H1 (cell line): ENCODE results near the gene TANC1. TPM values are rescaled to one million over a fixed set of nuclear protein-coding genes. Genes with fewer than 3 reads are reported as not detected.

Experiments used
- CTCF ChIA-PET: fragments of 300-600 bp; sonication (Branson Sonifier 250); formaldehyde crosslinking; loops from one replicate; lab custom pipeline; 2021; ENCODE audit not compliant: partially characterized antibody; lab: Charles Lee
- POLR2A ChIA-PET: fragments of 300-600 bp; sonication (Branson Sonifier 250); formaldehyde crosslinking; loops from one replicate; lab custom pipeline; 2021; ENCODE audit warnings: inconsistent platforms; ENCODE audit not compliant: partially characterized antibody; lab: Charles Lee
- DNase-seq, 2 experiments: peaks; one replicate each; pipeline versions ENCODE4 v3.0.0 to v3.0.0-alpha.2; 2010 to 2022; ENCODE audit warnings: low spot score in 2 of 2, low read depth in 1 of 2, mixed read lengths in 1 of 2
- FAIRE-seq: peaks from 2 replicates; lab custom pipeline; 2011; peaks lifted over from hg19 to GRCh38; lab: Jason Lieb, UNC
- H2AFZ ChIP-seq: 2 replicates; pipeline ENCODE4 v1.8.1; 2012; ENCODE audit warnings: low read length, inconsistent platforms
- H2AK5ac ChIP-seq: 2 replicates; pipeline ENCODE4 v1.6.1; 2013; ENCODE audit warnings: low read depth, low read length
- H2BK120ac ChIP-seq: replicated peaks from 2 replicates; pipeline ENCODE3; 2013; ENCODE audit warnings: low read depth, low read length, inconsistent platforms
- H2BK12ac ChIP-seq: 2 replicates; pipeline ENCODE4 v1.6.1; 2013; ENCODE audit warnings: low read depth, low read length
- H2BK15ac ChIP-seq: 2 replicates; pipeline ENCODE4 v1.6.1; 2013; ENCODE audit warnings: low read length
- H2BK20ac ChIP-seq: 2 replicates; pipeline ENCODE4 v1.6.1; 2013; ENCODE audit warnings: low read length
- H2BK5ac ChIP-seq: 2 replicates; pipeline ENCODE4 v1.6.1; 2013; ENCODE audit warnings: low read depth, low read length
- H3K14ac ChIP-seq: 2 replicates; pipeline ENCODE4 v1.6.1; 2013; ENCODE audit warnings: inconsistent platforms; ENCODE audit not compliant: insufficient read length
- H3K18ac ChIP-seq: 2 replicates; pipeline ENCODE4 v1.6.1; 2013; ENCODE audit warnings: low read length; ENCODE audit errors: extremely low read depth
- H3K23ac ChIP-seq: 2 replicates; pipeline ENCODE4 v1.6.1; 2013; ENCODE audit warnings: inconsistent platforms; ENCODE audit not compliant: insufficient read length
- H3K23me2 ChIP-seq: 2 replicates; pipeline ENCODE4 v1.6.1; 2013; ENCODE audit warnings: low read depth, low read length
- H3K27ac ChIP-seq: 2 replicates; pipeline ENCODE4 v1.6.1; 2011; ENCODE audit warnings: low read depth, low read length, inconsistent platforms
- H3K27me3 ChIP-seq, 4 experiments: replicated peaks in 1 of 4; 1 replicate in 1 of 4; 2 replicates in 3 of 4; pipeline versions ENCODE4 v1.6.1 to v1.8.1; 2011 to 2013; ENCODE audit warnings: low read length in 3 of 4, mild to moderate bottlenecking in 3 of 4, inconsistent platforms in 2 of 4, mixed read lengths in 2 of 4, moderate library complexity in 1 of 4; ENCODE audit not compliant: control insufficient read depth in 3 of 4, insufficient read depth in 3 of 4; ENCODE audit errors: extremely low read depth in 1 of 4
- H3K36me3 ChIP-seq, 4 experiments: 2 replicates each; pipeline versions ENCODE4 v1.6.1 to v1.8.1; 2011 to 2013; ENCODE audit warnings: mild to moderate bottlenecking in 4 of 4, low read length in 3 of 4, moderate library complexity in 2 of 4, control low read depth in 1 of 4, inconsistent platforms in 1 of 4; ENCODE audit not compliant: insufficient read depth in 4 of 4, control insufficient read depth in 2 of 4
- H3K4ac ChIP-seq: replicated peaks from 2 replicates; pipeline ENCODE3; 2013; ENCODE audit warnings: low read length, low read depth, mixed read lengths, inconsistent platforms; ENCODE audit not compliant: insufficient read length
- H3K4me1 ChIP-seq, 4 experiments: replicated peaks in 1 of 4; 1 replicate in 1 of 4; 2 replicates in 3 of 4; pipeline versions ENCODE4 v1.6.1 to v1.8.1; 2011 to 2013; ENCODE audit warnings: low read length in 3 of 4, inconsistent platforms in 2 of 4, mixed read lengths in 1 of 4; ENCODE audit not compliant: insufficient read depth in 4 of 4, control insufficient read depth in 3 of 4
- H3K4me2 ChIP-seq, 2 experiments: 2 replicates each; pipeline versions ENCODE4 v1.6.1 to v1.8.1; 2011 to 2013; ENCODE audit warnings: low read depth in 2 of 2, low read length in 2 of 2, control low read depth in 1 of 2, inconsistent platforms in 1 of 2, mild to moderate bottlenecking in 1 of 2; ENCODE audit not compliant: insufficient read depth in 1 of 2
- H3K4me3 ChIP-seq, 4 experiments: fragments of 200-600, 300-600 bp in 1 of 4; sonication (generic), shearing (Covaris generic), sonication (Bioruptor Twin) in 1 of 4; 2 replicates each; pipeline versions ENCODE4 v1.5.1 to v1.8.1; 2011 to 2016; ENCODE audit warnings: low read length in 4 of 4, low read depth in 3 of 4, control low read depth in 2 of 4, inconsistent platforms in 2 of 4, mild to moderate bottlenecking in 2 of 4, mixed read lengths in 1 of 4, moderate library complexity in 1 of 4; ENCODE audit not compliant: insufficient read depth in 2 of 4; ENCODE audit errors: extremely low read depth in 1 of 4
- H3K56ac ChIP-seq: replicated peaks from 2 replicates; pipeline ENCODE3; 2013; ENCODE audit warnings: low read depth, mild to moderate bottlenecking, mixed read lengths, low read length, inconsistent platforms; ENCODE audit not compliant: insufficient read length
- H3K79me1 ChIP-seq: 2 replicates; pipeline ENCODE4 v1.6.1; 2013; ENCODE audit warnings: low read depth, low read length, control low read depth
- H3K79me2 ChIP-seq, 2 experiments: 2 replicates each; pipeline versions ENCODE4 v1.6.1 to v1.8.1; 2012 to 2013; ENCODE audit warnings: low read length in 2 of 2, mild to moderate bottlenecking in 2 of 2, inconsistent platforms in 1 of 2; ENCODE audit not compliant: insufficient read depth in 2 of 2, control insufficient read depth in 1 of 2
- H3K9ac ChIP-seq, 4 experiments: replicated peaks in 1 of 4; 1 replicate in 1 of 4; 2 replicates in 3 of 4; pipeline versions ENCODE4 v1.6.1 to v1.8.1; 2011 to 2013; ENCODE audit warnings: low read depth in 3 of 4, low read length in 3 of 4, control low read depth in 2 of 4, mild to moderate bottlenecking in 2 of 4, moderate library complexity in 2 of 4, inconsistent platforms in 1 of 4; ENCODE audit errors: extremely low read depth in 1 of 4
- H3K9me3 ChIP-seq, 2 experiments: 2 replicates each; pipeline versions ENCODE4 v1.6.1 to v1.8.1; 2012 to 2013; ENCODE audit warnings: mild to moderate bottlenecking in 2 of 2, moderate library complexity in 2 of 2, control low read depth in 1 of 2, inconsistent platforms in 1 of 2, low read depth in 1 of 2, low read length in 1 of 2, mixed read lengths in 1 of 2; ENCODE audit not compliant: insufficient read depth in 2 of 2
- H4K20me1 ChIP-seq, 2 experiments: replicated peaks in 1 of 2; 2 replicates each; pipeline versions ENCODE3 to v1.8.1; 2011 to 2013; ENCODE audit warnings: inconsistent platforms in 2 of 2, low read length in 2 of 2, mild to moderate bottlenecking in 1 of 2; ENCODE audit not compliant: insufficient read depth in 2 of 2, control insufficient read depth in 1 of 2
- H4K5ac ChIP-seq: 2 replicates; pipeline ENCODE4 v1.6.1; 2013; ENCODE audit warnings: low read length, low read depth, mixed read lengths, inconsistent platforms; ENCODE audit not compliant: insufficient read length
- H4K8ac ChIP-seq: 2 replicates; pipeline ENCODE4 v1.8.0; 2013; ENCODE audit warnings: mild to moderate bottlenecking, moderate library complexity, low read length, inconsistent platforms; ENCODE audit not compliant: insufficient read depth; ENCODE audit errors: extremely low read depth
- H4K91ac ChIP-seq: replicated peaks from 2 replicates; pipeline ENCODE3; 2013; ENCODE audit warnings: low read length, mixed read lengths, inconsistent platforms; ENCODE audit not compliant: insufficient read length
- ATF3 ChIP-seq: IDR thresholded peaks from 2 replicates; pipeline ENCODE4 v1.6.1; 2011; ENCODE audit warnings: low read depth, mild to moderate bottlenecking, low read length; ENCODE audit not compliant: insufficient read depth
- CEBPB ChIP-seq: IDR thresholded peaks from 2 replicates; pipeline ENCODE4 v1.6.1; 2012; ENCODE audit warnings: low read depth, low read length
- CHD2 ChIP-seq: IDR thresholded peaks from 2 replicates; pipeline ENCODE4 v1.6.1; 2012; ENCODE audit warnings: low read length, improper control_type of control experiment
- CTBP2 ChIP-seq: IDR thresholded peaks from 2 replicates; pipeline ENCODE4 v1.7.0; 2011; ENCODE audit warnings: borderline replicate concordance, mild to moderate bottlenecking, moderate library complexity, mixed read lengths, low read length; ENCODE audit not compliant: insufficient read depth, insufficient read length
- GABPA ChIP-seq: IDR thresholded peaks from 2 replicates; pipeline ENCODE4 v1.6.1; 2011; ENCODE audit warnings: mild to moderate bottlenecking, low read length, moderate library complexity, borderline replicate concordance; ENCODE audit not compliant: insufficient read depth
- JUN ChIP-seq: IDR thresholded peaks from 2 replicates; pipeline ENCODE4 v1.6.1; 2011; ENCODE audit warnings: low read depth, mild to moderate bottlenecking, improper control_type of control experiment, low read length
- KDM1A ChIP-seq: fragments of 200-600, 300-600 bp; sonication (generic); IDR thresholded peaks from 2 replicates; pipeline ENCODE4 v1.7.1; 2016; ENCODE audit warnings: mild to moderate bottlenecking, low read length, borderline replicate concordance
- MAFK ChIP-seq: IDR thresholded peaks from 2 replicates; pipeline ENCODE4 v1.6.1; 2012; ENCODE audit warnings: low read depth, mild to moderate bottlenecking, improper control_type of control experiment, low read length
- RFX5 ChIP-seq: IDR thresholded peaks from 2 replicates; pipeline ENCODE4 v1.6.1; 2011; ENCODE audit warnings: low read depth, low read length, improper control_type of control experiment, borderline replicate concordance
- RXRA ChIP-seq: IDR thresholded peaks from 2 replicates; pipeline ENCODE4 v1.6.1; 2011; ENCODE audit warnings: low read depth, mild to moderate bottlenecking, low read length, moderate library complexity; ENCODE audit not compliant: insufficient read depth
- SP2 ChIP-seq: IDR thresholded peaks from 2 replicates; pipeline ENCODE4 v1.6.1; 2012; ENCODE audit warnings: mild to moderate bottlenecking, low read length, inconsistent platforms
- SUZ12 ChIP-seq: fragments of 200-600 bp; sonication (generic); IDR thresholded peaks from 2 replicates; pipeline ENCODE4 v1.6.1; 2012; ENCODE audit warnings: mild to moderate bottlenecking, inconsistent platforms, low read length, moderate library complexity, mixed read lengths
- USF2 ChIP-seq: IDR thresholded peaks from 2 replicates; pipeline ENCODE4 v1.6.1; 2011; ENCODE audit warnings: low read length, improper control_type of control experiment
- WGBS, 2 experiments: shearing (Covaris generic) in 1 of 2; methylation state at CpG; one replicate each; pipeline versions ENCODE4 v1.1.6 to v1.1.7; 2013 to 2015; ENCODE audit warnings: low lambda C conversion rate in 2 of 2, mixed read lengths in 2 of 2, inconsistent platforms in 1 of 2, low coverage in 1 of 2, missing lambda C conversion rate in 1 of 2; ENCODE audit not compliant: insufficient replicate concordance in 2 of 2, insufficient coverage in 1 of 2, insufficient read length in 1 of 2; ENCODE audit errors: extremely low coverage in 1 of 2, missing lambda C conversion rate in 1 of 2; 5-methylcytosine and 5-hydroxymethylcytosine counted together
- polyA plus RNA-seq, 7 experiments: library from polyadenylated mRNA; depleted of rRNA in 3 of 7; stranded (reverse) in 5 of 7; unstranded in 2 of 7; fragments of >200 nt in 5 of 7; fragments of 200-250 nt in 2 of 7; gene quantifications; 1 replicate in 5 of 7; 2 replicates in 1 of 7; 4 replicates in 1 of 7; pipeline versions ENCODE4 v1.2.1 to v1.2.3, GENCODE V29; 2011 to 2013; ENCODE audit warnings: missing spikeins in 2 of 7, mixed read lengths in 2 of 7
- total RNA-seq: library from RNA; stranded (reverse); fragmentation: NEBNext Ultra II Directional; extraction: Animal tissue kit (Norgen Biotek cat#: 25700); gene quantifications from 2 replicates; pipeline ENCODE4 v1.2.1, GENCODE V29; 2021

TANC1 gene
- total and polyA plus RNA-seq, 2 of the 8 experiments (the other 6 are each of a cell fraction or from before 2014, with no cell fraction given), result 4.1 to 7.6 TPM

DNA sequence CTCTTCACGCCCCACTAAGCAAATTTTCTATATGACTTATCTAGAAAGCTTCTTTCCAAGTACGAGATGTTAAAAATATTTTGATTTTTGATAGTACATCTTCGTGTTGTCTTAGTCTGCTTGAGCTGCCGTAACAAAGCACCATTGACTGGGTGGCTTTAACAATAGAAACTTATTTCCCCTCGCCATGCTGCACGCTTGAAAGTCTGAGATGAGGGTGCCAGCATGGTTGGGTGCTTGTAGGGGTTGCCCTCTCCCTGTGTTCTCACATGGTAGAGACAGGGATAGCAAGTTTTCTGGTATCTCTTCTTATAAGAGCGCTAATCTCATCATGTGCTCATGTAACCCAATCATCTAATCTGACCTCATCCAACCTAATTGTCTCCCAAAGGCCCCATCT lies 106.2 kb downstream of the TANC1 start:
- Histone ChIP-seq H2BK15ac (no peak overlapping the region), H3K4ac (no peak overlapping the region), H3K27ac (no peak overlapping the region), H3K18ac (no peak overlapping the region), H3K4me3 (no peak overlapping the region), H3K27me3 (no peaks in the 10 kb centered on the region), H4K20me1 (no peaks in the 10 kb centered on the region), H3K4me2 (no peak overlapping the region), H3K56ac (no peak overlapping the region), H2BK5ac (no peak overlapping the region), H3K23me2 (no peaks in the 10 kb centered on the region), H2BK12ac (no peak overlapping the region), H4K5ac (no peak overlapping the region), H2AK5ac (no peak overlapping the region), H4K91ac (no peak overlapping the region), H3K4me1 (no peaks in the 10 kb centered on the region), H2AFZ (no peak overlapping the region), H3K23ac (no peak overlapping the region), H2BK120ac (no peak overlapping the region), H3K36me3 (no peaks in the 10 kb centered on the region), H3K79me1 (no peaks in the 10 kb centered on the region), H3K79me2 (no peaks in the 10 kb centered on the region), H4K8ac (no peak overlapping the region), H3K9me3 (no peaks in the 10 kb centered on the region), H3K14ac (no peak overlapping the region), H2BK20ac (no peak overlapping the region), H3K9ac (no peak overlapping the region)
- DNase-seq (no peak), FAIRE-seq (no peak)
- ChIA-PET POLR2A (interaction anchor here (0.7 kb wide), 1 partner anchor 10 kb away, joined by 3 read pairs; no protein-coding TSS in a partner anchor), CTCF (interaction anchor here (3.6 kb wide), 1 partner anchor 44 kb away, joined by 11 read pairs; no protein-coding TSS in a partner anchor)
- WGBS, 2 experiments, result 91% methylated on average over 7 of the region's 7 CpGs; no CpG with 5 or more reads in 1 of the 2 experiments
- no peak for TF ChIP-seq GABPA
- no peak for TF ChIP-seq RXRA
- no peak for TF ChIP-seq ATF3
- TF ChIP-seq SP2, result no peak
- TF ChIP-seq JUN, result no peak
- no peak for TF ChIP-seq MAFK
- TF ChIP-seq CEBPB, result no peak
- no peak for TF ChIP-seq CTBP2
- no peak for TF ChIP-seq USF2
- TF ChIP-seq SUZ12, result no peak
- no peak for TF ChIP-seq KDM1A
- no peak for TF ChIP-seq CHD2
- no peak for TF ChIP-seq RFX5
